Measurements from ENCODE around the gene MAN2A1. TPM values are rescaled to one million over a fixed set of nuclear protein-coding genes. Genes with fewer than 3 reads are reported as not detected.

MAN2A1 gene
- total RNA-seq, 1 experiment from 2014 or later: 78.0 TPM

- TF ChIP-seq CTCF (conservative IDR thresholded peaks at IDR 0.05): no peak
- no peak overlapping the region for H3K4ac ChIP-seq (ENCODE audit: low read depth, low read length)
Observed at GRCh38 chr5:109898269-109899162, 208.8 kb downstream of the MAN2A1 start.

More at GRCh38 chr5:109898269-109899162, 208.8 kb downstream of the MAN2A1 start:
- Histone ChIP-seq H2AK5ac (ENCODE audit: insufficient read length, low read length) (no peak overlapping the region), H2BK20ac (ENCODE audit: low read depth, low read length, poor library complexity, severe bottlenecking) (no peak overlapping the region), H3K9ac (ENCODE audit: extremely low read depth, insufficient read length, low read length) (no peak overlapping the region), H4K91ac (ENCODE audit: insufficient read length, low read depth, low read length) (no peak overlapping the region), H3K4me2 (ENCODE audit: insufficient read depth, insufficient read length, low read length) (no peak overlapping the region), H2BK5ac (ENCODE audit: insufficient read length, low read length) (no peak overlapping the region), H4K5ac (ENCODE audit: insufficient read length, low read depth, low read length) (no peak overlapping the region), H3K4me1 (ENCODE audit: insufficient read depth, low read length) (no peaks in the 10 kb centered on the region), H2BK15ac (ENCODE audit: low read depth, low read length) (no peak overlapping the region), H4K8ac (replicated peaks; ENCODE audit: insufficient read length, low read depth, low read length) (no peak overlapping the region), H3T11ph (ENCODE audit: low read length) (no peak overlapping the region), H2BK12ac (ENCODE audit: insufficient read length, low read depth, low read length) (no peak overlapping the region), H3K79me1 (ENCODE audit: insufficient read depth, low read depth, low read length, poor library complexity, severe bottlenecking) (no peaks in the 10 kb centered on the region), H2AFZ (ENCODE audit: low read length) (no peak overlapping the region), H3K23ac (ENCODE audit: insufficient read length, low read depth, low read length) (no peak overlapping the region), H3K9me3 (ENCODE audit: control insufficient read depth, low read depth, low read length) (no peaks in the 10 kb centered on the region), H3K27ac (ENCODE audit: insufficient read length, low read depth, low read length) (no peak overlapping the region), H3K18ac (ENCODE audit: insufficient read length, low read depth, low read length) (no peak overlapping the region), H3K14ac (ENCODE audit: insufficient read depth, low read length) (no peak overlapping the region), H4K20me1 (ENCODE audit: control insufficient read depth, insufficient read depth, insufficient read length) (no peaks in the 10 kb centered on the region), H3K79me2 (ENCODE audit: insufficient read depth, low read length) (no peaks in the 10 kb centered on the region), H2BK120ac (ENCODE audit: low read depth, low read length, poor library complexity, severe bottlenecking) (no peak overlapping the region), H3K56ac (ENCODE audit: insufficient read length, low read depth, low read length) (no peak overlapping the region), H3K23me2 (ENCODE audit: insufficient read length, low read depth, low read length, poor library complexity, severe bottlenecking) (no peaks in the 10 kb centered on the region), H3K27me3 (ENCODE audit: insufficient read depth, low read length) (no peaks in the 10 kb centered on the region)
- Mint-ChIP-seq H3K36me3 (ENCODE audit: insufficient read depth in 1 of 3, low read depth in 3 of 3) (no peaks in the 10 kb centered on the region), H3K27ac (peak overlapping the region in 1 of 3 experiments; percentile 18; a peak in 1 of 7 replicates), H3K9me3 (peaks cover 3 to 4% of the 10 kb centered on the region in 2 experiments; a peak in 1 of 5 replicates), H3K4me3 (no peak overlapping the region), H3K4me1 (0 out of 4 replicates have a peak, but pooled peaks cover 0 to 2% of the 10 kb centered on the region in 2 experiments), H3K27me3 (ENCODE audit: low read depth) (no peaks in the 10 kb centered on the region)
- no CpG with 5 or more reads among the region's 9 CpGs for WGBS (ENCODE audit: extremely low coverage, insufficient read length, low lambda C conversion rate)
- no peak for DNase-seq

Measured in H9 (cell line).